Lower lobe of right lung (tissue), 2 donors: Measurements from ENCODE around the gene CDK15. TPM values are rescaled to one million over a fixed set of nuclear protein-coding genes. Genes with fewer than 3 reads are reported as not detected.

Experiments
- ATAC-seq, 2 donors: fragments of 200-7000 bp; cut with Tn5 transposase; one replicate each; pipeline ENCODE4 v1.9.1; 2020 to 2022; ENCODE audit warnings: mild to moderate bottlenecking in 2 of 2, moderate library complexity in 2 of 2
- DNase-seq: peaks from one replicate; pipeline ENCODE4 v3.0.0-alpha.2; 2020
- H3K27ac ChIP-seq: fragments of 200-600 bp; one replicate; pipeline ENCODE4 v1.8.0; 2022
- H3K27me3 ChIP-seq: fragments of 200-600 bp; one replicate; pipeline ENCODE4 v1.8.0; 2022; ENCODE audit warnings: low read depth
- H3K36me3 ChIP-seq: fragments of 200-600 bp; one replicate; pipeline ENCODE4 v1.8.0; 2022; ENCODE audit warnings: mild to moderate bottlenecking
- H3K4me1 ChIP-seq: fragments of 200-600 bp; one replicate; pipeline ENCODE4 v1.8.0; 2022
- H3K4me3 ChIP-seq: fragments of 200-600 bp; one replicate; pipeline ENCODE4 v1.8.0; 2022; ENCODE audit warnings: mild to moderate bottlenecking
- H3K9me3 ChIP-seq: fragments of 200-600 bp; one replicate; pipeline ENCODE4 v1.8.0; 2022
- CTCF ChIP-seq: fragments of 200-600 bp; IDR thresholded peaks from one replicate; pipeline ENCODE4 v1.8.0; 2022; ENCODE audit warnings: antibody characterized with exemption, mild to moderate bottlenecking
- intact Hi-C: fragments of 100-400 bp; cut with DNase I; formaldehyde crosslinking; loops from one replicate; pipeline ENCODE4 v1.11.0; 2022
- total RNA-seq: library from RNA; stranded (reverse); fragmentation: NEBNext Ultra II Directional; extraction: Animal tissue kit (Norgen Biotek cat#: 25700); gene quantifications from one replicate; pipeline ENCODE4 v1.2.1, GENCODE V29; 2021
- donor health status: DM: no; HTN: yes; CAD: no; lungs with severe emphysema.

Gene CDK15
- total RNA-seq, 1 donor from 2014 or later, result 4.5 TPM

DNA sequence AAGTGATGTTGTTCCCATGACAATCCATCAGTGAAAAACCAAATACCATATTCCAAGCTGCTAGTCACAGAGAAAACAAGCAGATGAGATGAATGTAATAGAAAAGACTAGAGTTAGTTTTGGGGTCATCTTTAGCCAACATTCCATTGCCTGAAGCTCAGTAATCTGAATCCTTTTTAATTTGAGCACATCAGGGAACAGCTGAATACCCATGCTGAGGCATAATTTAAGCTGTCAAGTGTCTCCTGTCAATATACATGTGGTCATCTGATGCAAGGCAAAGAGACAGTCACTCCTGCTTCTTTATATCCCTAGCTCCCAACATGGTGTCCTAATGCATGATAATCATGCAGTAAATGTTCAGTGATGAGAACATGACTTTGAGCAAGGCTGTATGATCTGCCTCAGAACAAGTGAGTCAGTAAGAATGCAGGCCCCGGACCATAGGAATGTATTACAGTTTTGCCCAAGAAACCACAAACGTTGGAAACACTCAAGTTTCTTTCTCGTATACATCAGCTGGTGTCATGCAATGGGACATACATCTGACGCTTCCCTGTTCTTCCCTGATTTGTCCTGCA lies 48.0 kb downstream of the CDK15 start:
- TF ChIP-seq CTCF, result no peak
- Histone ChIP-seq H3K27me3 (peaks cover 10% of the 10 kb centered on the region), H3K9me3 (no peaks in the 10 kb centered on the region), H3K36me3 (no peaks in the 10 kb centered on the region), H3K27ac (no peak overlapping the region), H3K4me3 (no peak overlapping the region), H3K4me1 (peaks cover 8% of the 10 kb centered on the region)
- intact Hi-C loops, result no loop called here
- no peak for ATAC-seq
- no peak for DNase-seq

DNA sequence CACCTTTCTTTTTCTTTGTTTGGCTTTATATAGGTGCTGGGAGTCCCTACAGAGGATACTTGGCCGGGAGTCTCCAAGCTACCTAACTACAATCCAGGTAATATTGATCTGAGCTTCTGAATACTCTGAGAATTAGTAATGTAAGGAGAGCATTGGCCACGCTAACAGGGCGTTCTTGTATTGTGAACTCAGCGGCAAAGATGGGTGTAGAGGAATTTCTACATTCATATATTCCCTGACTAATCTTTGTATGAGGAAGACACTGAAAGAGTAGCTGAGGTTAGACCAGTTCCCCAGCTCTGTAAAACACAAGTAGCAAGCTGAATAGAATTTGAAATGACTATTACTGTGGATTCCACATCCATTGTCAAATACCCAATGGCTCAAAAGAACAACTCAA lies 48.5 kb downstream of the CDK15 start:
- no peak for TF ChIP-seq CTCF
- no peak overlapping the region for H3K27ac ChIP-seq

DNA sequence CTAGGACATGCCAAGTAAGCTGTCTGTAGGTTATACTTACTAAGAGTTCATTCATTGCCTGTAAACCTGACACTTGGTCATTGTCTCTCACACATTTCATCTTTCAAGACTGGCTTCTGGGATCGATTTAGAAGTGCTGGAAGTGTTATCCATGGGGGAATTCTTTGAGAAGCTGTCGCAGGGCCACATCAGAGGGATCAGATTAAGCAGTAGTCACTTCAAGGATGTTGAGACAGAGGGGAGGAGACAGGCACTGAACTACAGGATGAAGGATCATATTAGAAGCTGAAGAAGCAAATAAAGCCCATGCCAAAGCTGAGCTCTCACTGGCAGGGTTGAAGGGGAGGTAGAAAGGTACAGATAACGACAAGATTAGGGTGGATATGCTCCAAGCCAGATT lies 49.0 kb downstream of the CDK15 start:
- Histone ChIP-seq H3K9me3 (no peaks in the 10 kb centered on the region), H3K27ac (no peak overlapping the region), H3K36me3 (no peaks in the 10 kb centered on the region), H3K4me3 (no peak overlapping the region), H3K27me3 (peaks cover 10% of the 10 kb centered on the region), H3K4me1 (peaks cover 8% of the 10 kb centered on the region)
- TF ChIP-seq CTCF, result no peak
- ATAC-seq (no peak), DNase-seq (no peak)
- intact Hi-C loops, result no loop called here

More for the DNA sequence above, 48.5 kb downstream of the CDK15 start:
- no peak for ATAC-seq
- peaks cover 10% of the 10 kb centered on the region for H3K27me3 ChIP-seq
- peaks cover 8% of the 10 kb centered on the region for H3K4me1 ChIP-seq
- no peaks in the 10 kb centered on the region for H3K36me3 ChIP-seq
- intact Hi-C loops, result no loop called here
- no peaks in the 10 kb centered on the region for H3K9me3 ChIP-seq
- no peak overlapping the region for H3K4me3 ChIP-seq
- DNase-seq, result no peak

DNA sequence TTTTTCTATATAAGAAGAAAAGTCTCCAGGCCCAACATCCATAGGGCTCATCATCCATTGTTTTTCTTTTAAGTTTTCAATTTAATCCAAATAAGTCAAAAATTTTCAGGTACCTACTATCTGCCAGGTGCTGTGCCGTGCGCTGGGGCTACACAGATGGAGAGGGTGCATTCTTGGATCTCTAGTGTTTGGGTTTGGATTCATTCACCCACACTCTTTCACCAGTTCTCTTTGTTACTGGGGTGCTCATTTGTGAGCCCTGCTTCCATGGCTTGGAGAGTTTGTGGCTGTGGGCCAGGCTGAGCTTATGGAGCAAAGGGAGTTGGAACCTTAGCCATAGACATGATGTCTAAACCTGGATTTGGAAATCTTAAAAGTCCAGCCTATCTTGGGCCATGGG lies 51.0 kb downstream of the CDK15 start:
- no peak for TF ChIP-seq CTCF
- Histone ChIP-seq H3K9me3 (no peaks in the 10 kb centered on the region), H3K36me3 (no peaks in the 10 kb centered on the region), H3K4me3 (no peak overlapping the region), H3K27me3 (peaks cover 10% of the 10 kb centered on the region), H3K27ac (no peak overlapping the region), H3K4me1 (peaks cover 8% of the 10 kb centered on the region)
- intact Hi-C loops, result no loop called here
- ATAC-seq, result no peak
- no peak for DNase-seq

DNA sequence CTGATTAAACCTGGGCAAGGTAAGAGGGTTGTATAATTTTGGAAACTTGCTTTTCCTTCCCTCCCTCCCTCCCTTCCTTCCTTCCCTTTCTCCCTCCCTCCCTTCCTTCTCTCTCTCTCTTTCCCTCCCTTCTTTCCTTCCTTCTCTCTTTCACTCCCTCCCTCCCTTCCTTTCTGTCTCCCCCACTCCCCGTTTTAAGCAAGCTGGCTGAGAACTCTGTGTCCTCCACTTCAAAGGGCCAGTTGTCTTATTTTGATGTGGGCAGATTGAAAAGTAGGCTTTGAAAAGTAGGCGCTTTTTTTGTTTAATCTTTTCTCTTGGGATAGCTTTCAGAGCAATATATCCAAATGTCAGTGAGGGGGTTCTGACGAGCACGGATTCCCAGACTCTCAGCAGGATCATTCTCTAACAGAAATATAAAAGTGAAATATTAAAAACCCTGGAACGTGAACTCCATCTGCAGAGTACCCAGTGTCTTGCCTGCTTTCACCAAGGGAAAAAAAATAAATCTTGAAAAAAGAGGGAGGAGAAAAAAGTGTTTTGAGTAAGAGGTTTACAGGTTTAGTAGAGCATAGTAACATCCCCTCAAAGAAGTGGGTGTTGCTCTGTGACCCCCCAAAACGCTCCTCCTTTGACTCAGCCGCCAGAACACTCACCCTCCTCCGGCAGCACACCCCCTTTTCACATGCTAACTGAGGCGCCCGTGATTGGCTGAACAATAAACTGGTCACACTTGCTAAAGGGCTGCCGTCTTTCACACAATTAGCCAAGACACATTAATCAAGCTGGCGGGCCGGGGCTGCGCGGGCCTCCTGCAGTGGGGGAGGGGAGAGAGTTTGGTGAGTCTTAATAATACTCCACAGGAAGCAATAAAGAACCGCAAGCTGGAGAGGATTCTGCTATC lies 52.2 kb downstream of the CDK15 start:
- TF ChIP-seq CTCF, result no peak
- intact Hi-C loops, result no loop called here
- H3K27ac ChIP-seq, result no peak overlapping the region
- no peaks in the 10 kb centered on the region for H3K36me3 ChIP-seq
- H3K4me1 ChIP-seq, result peaks cover 8% of the 10 kb centered on the region
- ATAC-seq (no peak), DNase-seq (no peak)
- no peak overlapping the region for H3K4me3 ChIP-seq
- H3K9me3 ChIP-seq, result no peaks in the 10 kb centered on the region
- peaks cover 10% of the 10 kb centered on the region for H3K27me3 ChIP-seq
